Panc1 (cell line): Measurements from ENCODE around the gene DNAAF6.

Experiments
- POLR2AphosphoS5 ChIP-seq: IDR thresholded peaks from 2 replicates; pipeline ENCODE4 v1.6.1; 2012; ENCODE audit warnings: mild to moderate bottlenecking, low read depth, low read length, moderate library complexity
- SIN3A ChIP-seq: IDR thresholded peaks from 2 replicates; pipeline ENCODE4 v1.6.1; 2012; ENCODE audit warnings: low read depth, mild to moderate bottlenecking, low read length, moderate library complexity, borderline replicate concordance; ENCODE audit not compliant: insufficient read depth
- TCF7L2 ChIP-seq: IDR thresholded peaks from 2 replicates; pipeline ENCODE4 v1.6.1; 2011; ENCODE audit warnings: mild to moderate bottlenecking, low read depth, low read length, inconsistent platforms
- TF ChIP-seq, protein P1 (sequence below): fragments of 450-650 bp; IDR thresholded peaks from 2 replicates; pipeline ENCODE4 v1.5.1; 2017; ENCODE audit warnings: mild to moderate bottlenecking
- TF ChIP-seq, protein P2 (sequence below), 2 experiments: IDR thresholded peaks; 2 replicates each; pipeline ENCODE4 v1.6.1; 2011 to 2012; ENCODE audit warnings: low read depth in 2 of 2, control low read depth in 1 of 2, low read length in 1 of 2, mild to moderate bottlenecking in 1 of 2, moderate library complexity in 1 of 2; ENCODE audit not compliant: insufficient read depth in 1 of 2

DNA sequence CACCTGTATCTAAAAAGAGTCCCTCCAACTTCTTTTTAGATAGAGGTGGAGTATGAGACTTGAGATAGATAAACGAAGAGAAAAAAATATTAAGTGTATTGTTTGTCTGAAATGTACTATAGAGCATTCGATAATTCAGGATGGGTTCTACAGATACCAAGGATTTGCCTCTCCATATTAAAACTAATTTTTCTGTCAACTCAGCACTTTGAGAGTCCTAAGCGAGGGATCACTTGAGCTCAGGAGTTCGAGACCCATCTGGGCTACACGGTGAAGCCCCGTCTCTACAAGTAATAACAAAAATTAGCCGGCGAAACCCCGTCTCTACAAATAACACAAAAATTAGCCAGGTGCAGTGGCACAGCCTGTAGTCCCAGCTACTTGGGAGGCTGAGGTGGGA lies 1.5 kb downstream of the DNAAF6 start:
- TF ChIP-seq, protein P1, sequence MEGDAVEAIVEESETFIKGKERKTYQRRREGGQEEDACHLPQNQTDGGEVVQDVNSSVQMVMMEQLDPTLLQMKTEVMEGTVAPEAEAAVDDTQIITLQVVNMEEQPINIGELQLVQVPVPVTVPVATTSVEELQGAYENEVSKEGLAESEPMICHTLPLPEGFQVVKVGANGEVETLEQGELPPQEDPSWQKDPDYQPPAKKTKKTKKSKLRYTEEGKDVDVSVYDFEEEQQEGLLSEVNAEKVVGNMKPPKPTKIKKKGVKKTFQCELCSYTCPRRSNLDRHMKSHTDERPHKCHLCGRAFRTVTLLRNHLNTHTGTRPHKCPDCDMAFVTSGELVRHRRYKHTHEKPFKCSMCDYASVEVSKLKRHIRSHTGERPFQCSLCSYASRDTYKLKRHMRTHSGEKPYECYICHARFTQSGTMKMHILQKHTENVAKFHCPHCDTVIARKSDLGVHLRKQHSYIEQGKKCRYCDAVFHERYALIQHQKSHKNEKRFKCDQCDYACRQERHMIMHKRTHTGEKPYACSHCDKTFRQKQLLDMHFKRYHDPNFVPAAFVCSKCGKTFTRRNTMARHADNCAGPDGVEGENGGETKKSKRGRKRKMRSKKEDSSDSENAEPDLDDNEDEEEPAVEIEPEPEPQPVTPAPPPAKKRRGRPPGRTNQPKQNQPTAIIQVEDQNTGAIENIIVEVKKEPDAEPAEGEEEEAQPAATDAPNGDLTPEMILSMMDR = no peak
- TF ChIP-seq POLR2AphosphoS5 (no peak), TCF7L2 (no peak), SIN3A (no peak)
- TF ChIP-seq, protein P2, sequence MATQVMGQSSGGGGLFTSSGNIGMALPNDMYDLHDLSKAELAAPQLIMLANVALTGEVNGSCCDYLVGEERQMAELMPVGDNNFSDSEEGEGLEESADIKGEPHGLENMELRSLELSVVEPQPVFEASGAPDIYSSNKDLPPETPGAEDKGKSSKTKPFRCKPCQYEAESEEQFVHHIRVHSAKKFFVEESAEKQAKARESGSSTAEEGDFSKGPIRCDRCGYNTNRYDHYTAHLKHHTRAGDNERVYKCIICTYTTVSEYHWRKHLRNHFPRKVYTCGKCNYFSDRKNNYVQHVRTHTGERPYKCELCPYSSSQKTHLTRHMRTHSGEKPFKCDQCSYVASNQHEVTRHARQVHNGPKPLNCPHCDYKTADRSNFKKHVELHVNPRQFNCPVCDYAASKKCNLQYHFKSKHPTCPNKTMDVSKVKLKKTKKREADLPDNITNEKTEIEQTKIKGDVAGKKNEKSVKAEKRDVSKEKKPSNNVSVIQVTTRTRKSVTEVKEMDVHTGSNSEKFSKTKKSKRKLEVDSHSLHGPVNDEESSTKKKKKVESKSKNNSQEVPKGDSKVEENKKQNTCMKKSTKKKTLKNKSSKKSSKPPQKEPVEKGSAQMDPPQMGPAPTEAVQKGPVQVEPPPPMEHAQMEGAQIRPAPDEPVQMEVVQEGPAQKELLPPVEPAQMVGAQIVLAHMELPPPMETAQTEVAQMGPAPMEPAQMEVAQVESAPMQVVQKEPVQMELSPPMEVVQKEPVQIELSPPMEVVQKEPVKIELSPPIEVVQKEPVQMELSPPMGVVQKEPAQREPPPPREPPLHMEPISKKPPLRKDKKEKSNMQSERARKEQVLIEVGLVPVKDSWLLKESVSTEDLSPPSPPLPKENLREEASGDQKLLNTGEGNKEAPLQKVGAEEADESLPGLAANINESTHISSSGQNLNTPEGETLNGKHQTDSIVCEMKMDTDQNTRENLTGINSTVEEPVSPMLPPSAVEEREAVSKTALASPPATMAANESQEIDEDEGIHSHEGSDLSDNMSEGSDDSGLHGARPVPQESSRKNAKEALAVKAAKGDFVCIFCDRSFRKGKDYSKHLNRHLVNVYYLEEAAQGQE (IDR thresholded peaks at IDR 0.05; ENCODE audit: insufficient read depth in 1 of 2, low read depth in 2 of 2, low read length in 1 of 2) = no peak
